Measurements from ENCODE around the gene SDHB. TPM values are rescaled to one million over a fixed set of nuclear protein-coding genes. Genes with fewer than 3 reads are reported as not detected.

Gene SDHB
- total and polyA plus RNA-seq, 9 of the 15 experiments (the other 6 are each of a cell fraction or from before 2014, with no cell fraction given) = 207 to 554 (median 365) TPM

DNA sequence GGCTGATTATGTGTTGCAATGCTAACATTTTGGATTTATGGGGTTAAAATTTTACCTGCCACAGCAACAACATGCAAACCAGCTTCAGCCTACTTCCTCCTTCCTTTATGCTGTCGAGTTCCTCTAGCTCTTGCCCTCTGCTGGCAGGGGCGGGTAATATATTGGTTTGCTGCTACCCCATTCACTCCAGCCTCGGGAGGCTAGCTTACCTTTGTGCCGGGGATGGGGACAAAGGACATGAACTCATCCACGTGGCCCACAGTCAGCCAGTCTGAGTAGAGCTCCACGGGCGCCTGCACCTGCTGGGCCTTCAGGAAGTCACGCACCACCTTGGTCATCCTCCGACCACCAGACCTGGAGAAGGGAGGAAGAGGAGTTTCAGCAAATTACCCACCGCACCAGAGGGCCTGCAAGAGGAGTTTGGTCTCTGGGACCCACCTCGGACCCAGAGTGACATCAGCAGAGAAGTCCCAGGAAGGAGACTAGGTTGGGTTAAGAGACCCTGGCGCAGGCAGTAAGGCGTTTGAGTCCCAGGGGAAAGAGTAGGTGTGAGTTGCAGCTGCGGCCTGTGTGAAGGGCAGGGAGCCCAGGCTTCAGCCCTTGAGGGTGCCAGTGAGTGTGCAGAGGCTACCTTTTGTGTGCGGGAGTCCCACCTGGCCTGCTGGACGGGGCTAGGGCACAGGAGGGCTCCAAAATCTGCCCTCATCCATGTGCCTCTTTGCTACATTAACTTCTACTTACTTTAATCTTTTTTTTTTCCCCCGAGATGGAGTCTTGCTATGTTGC, 21.8 kb upstream of the SDHB start:
- Histone ChIP-seq H4K20me1 (replicated peaks; ENCODE audit: control insufficient read depth, insufficient read depth, low read length) (no peaks in the 10 kb centered on the region), H2AFZ (ENCODE audit: low read depth, low read length) (no peak overlapping the region), H3K79me2 (ENCODE audit: control insufficient read depth, insufficient read depth, low read length) (no peaks in the 10 kb centered on the region), H3K27ac (ENCODE audit: extremely low read depth, low read depth, low read length) (no peak overlapping the region), H3K4me3 (no peak overlapping the region), H3K4me1 (replicated peaks in 1 of 2; ENCODE audit: control insufficient read depth in 2 of 2, insufficient read depth in 2 of 2, low read length in 2 of 2) (peaks cover 0 to 3% of the 10 kb centered on the region in 2 experiments; a peak in 1 of 5 replicates), H3K4me2 (ENCODE audit: insufficient read depth, low read length) (no peak overlapping the region), H3K27me3 (ENCODE audit: control insufficient read depth in 2 of 2, insufficient read depth in 2 of 2, low read length in 2 of 2) (peaks cover 47 to 62% of the 10 kb centered on the region in 2 experiments), H3K9ac (ENCODE audit: insufficient read depth in 1 of 2, low read depth in 2 of 2, low read length in 2 of 2) (no peak overlapping the region), H3K9me1 (ENCODE audit: control insufficient read depth, insufficient read depth, low read length) (no peaks in the 10 kb centered on the region), H3K9me3 (replicated peaks; ENCODE audit: control insufficient read depth, insufficient read depth, low read depth, low read length) (no peaks in the 10 kb centered on the region), H3K36me3 (ENCODE audit: control insufficient read depth, insufficient read depth, low read length) (no peaks in the 10 kb centered on the region)
- BruUV-seq (replicated peaks) = no TSS peak
- intact Hi-C loops (cut with micrococcal nuclease) = no loop called here
- ChIA-PET CTCF (ENCODE audit: low intra/inter-chr PET ratio) (interaction anchor here (0.6 kb wide), 1 partner anchor 25 kb away, joined by 4 read pairs; no protein-coding TSS in a partner anchor), POLR2A (interaction anchor here (0.6 to 1.2 kb wide), 3 partner anchors 9 to 714 kb away, joined by 3 to 6 read pairs (median 4); no protein-coding TSS in a partner anchor)
- 9% methylated on average over 15 of the region's 17 CpGs for WGBS (ENCODE audit: insufficient coverage, low coverage, missing lambda C conversion rate)
- ATAC-seq (peak; percentile 87), FAIRE-seq (peak; percentile 91), DNase-seq (ENCODE audit: extremely low read depth in 1 of 4, low spot score in 3 of 4) (peak; percentile 57 to 82 (median 70))
- in situ Hi-C loops (cut with MboI) = no loop called here
- TF ChIP-seq CBX1 (IDR thresholded peaks at IDR 0.05; ENCODE audit: low read depth) (peak; percentile 59; the same call in 1 of the 2 replicates), RFX1 (IDR thresholded peaks at IDR 0.05) (no peak), SAFB2 (IDR thresholded peaks at IDR 0.05; ENCODE audit: borderline replicate concordance, low read depth, low read length, severe bottlenecking) (no peak), ZNF318 (IDR thresholded peaks at IDR 0.05; ENCODE audit: borderline replicate concordance in 1 of 2, low read depth in 1 of 2) (no peak), LEF1 (IDR thresholded peaks at IDR 0.05) (no peak), RAD21 (CRISPR knock-in tag; conservative IDR thresholded peaks at IDR 0.05 in 1 of 2, IDR thresholded peaks at IDR 0.05 in 1 of 2) (peak in 1 of 2 experiments; percentile 40; a peak in 2 of 4 replicates), BCOR (IDR thresholded peaks at IDR 0.05) (peak; percentile 70; the same call in 1 of the 2 replicates), FOXK1 (CRISPR knock-in tag; IDR thresholded peaks at IDR 0.05; ENCODE audit: borderline replicate concordance) (no peak), ZNF644 (tag; IDR thresholded peaks at IDR 0.05; ENCODE audit: low read depth) (no peak), SMC3 (conservative IDR thresholded peaks at IDR 0.05; ENCODE audit: insufficient read depth, low read depth, low read length) (0 out of 2 replicates have a peak, but pooled peaks have one; percentile 19), JUN (IDR thresholded peaks at IDR 0.05; ENCODE audit: borderline replicate concordance, low read depth, low read length) (no peak), JUN (CRISPR knock-in tag; IDR thresholded peaks at IDR 0.05; ENCODE audit: borderline replicate concordance) (no peak), WHSC1 (IDR thresholded peaks at IDR 0.05; ENCODE audit: low read length) (no peak)
